Colon (tissue), 2 donors: ENCODE measurements around the gene GLIS2.

Experiments used
- FAIRE-seq: peaks from 2 replicates; lab custom pipeline; 2012; peaks lifted over from hg19 to GRCh38; lab: Jason Lieb, UNC
- donor health status: control.
- donor health status: control.

GLIS2 gene

GRCh38 chr16:4352843-4353242 is 37.0 kb downstream of the GLIS2 start:
- FAIRE-seq: no peak

- no peak for FAIRE-seq
These were observed 37.8 kb downstream of the GLIS2 start for GRCh38 chr16:4353675-4354074.

- FAIRE-seq: no peak
These were observed 38.9 kb downstream of the GLIS2 start for GRCh38 chr16:4354512-4355409.

- FAIRE-seq: no peak
These were observed 41.0 kb downstream of the GLIS2 start for GRCh38 chr16:4356820-4357219.

GRCh38 chr16:4358236-4358635 is 42.4 kb downstream of the GLIS2 start:
- no peak for FAIRE-seq

- FAIRE-seq: no peak
These were observed 43.1 kb downstream of the GLIS2 start for GRCh38 chr16:4358831-4359561.

- no peak for FAIRE-seq
These were observed 44.0 kb downstream of the GLIS2 start for GRCh38 chr16:4359914-4360313.

- FAIRE-seq: no peak
These were observed 44.7 kb downstream of the GLIS2 start for GRCh38 chr16:4360538-4361021.

GRCh38 chr16:4361033-4361943 is 45.4 kb downstream of the GLIS2 start:
- FAIRE-seq: no peak

- FAIRE-seq: no peak
These were observed 46.1 kb downstream of the GLIS2 start for GRCh38 chr16:4361944-4362311.

- no peak for FAIRE-seq
These were observed 46.7 kb downstream of the GLIS2 start for GRCh38 chr16:4362476-4363135.

- no peak for FAIRE-seq
These were observed 48.5 kb downstream of the GLIS2 start for GRCh38 chr16:4364196-4365013.

- no peak for FAIRE-seq
These were observed 49.1 kb downstream of the GLIS2 start for GRCh38 chr16:4365014-4365406.

- FAIRE-seq: no peak
These were observed 49.7 kb downstream of the GLIS2 start for GRCh38 chr16:4365615-4366014.

- FAIRE-seq: no peak
These were observed 50.1 kb downstream of the GLIS2 start for GRCh38 chr16:4366016-4366415.

GRCh38 chr16:4367393-4367856 is 51.6 kb downstream of the GLIS2 start:
- no peak for FAIRE-seq

- no peak for FAIRE-seq
These were observed 53.3 kb downstream of the GLIS2 start for GRCh38 chr16:4369007-4369733.

- no peak for FAIRE-seq
These were observed 54.3 kb downstream of the GLIS2 start for GRCh38 chr16:4370151-4370550.

GRCh38 chr16:4370570-4371356 is 54.9 kb downstream of the GLIS2 start:
- FAIRE-seq: no peak
